ENCODE measurements around the gene PLEKHA4. TPM values are rescaled to one million over a fixed set of nuclear protein-coding genes. Genes with fewer than 3 reads are reported as not detected.

The PLEKHA4 gene
- total and polyA plus RNA-seq, 2 of the 13 experiments (the other 11 are each of a cell fraction or from before 2014, with no cell fraction given): 4.8 to 6.0 TPM

- TF ChIP-seq, protein P1, sequence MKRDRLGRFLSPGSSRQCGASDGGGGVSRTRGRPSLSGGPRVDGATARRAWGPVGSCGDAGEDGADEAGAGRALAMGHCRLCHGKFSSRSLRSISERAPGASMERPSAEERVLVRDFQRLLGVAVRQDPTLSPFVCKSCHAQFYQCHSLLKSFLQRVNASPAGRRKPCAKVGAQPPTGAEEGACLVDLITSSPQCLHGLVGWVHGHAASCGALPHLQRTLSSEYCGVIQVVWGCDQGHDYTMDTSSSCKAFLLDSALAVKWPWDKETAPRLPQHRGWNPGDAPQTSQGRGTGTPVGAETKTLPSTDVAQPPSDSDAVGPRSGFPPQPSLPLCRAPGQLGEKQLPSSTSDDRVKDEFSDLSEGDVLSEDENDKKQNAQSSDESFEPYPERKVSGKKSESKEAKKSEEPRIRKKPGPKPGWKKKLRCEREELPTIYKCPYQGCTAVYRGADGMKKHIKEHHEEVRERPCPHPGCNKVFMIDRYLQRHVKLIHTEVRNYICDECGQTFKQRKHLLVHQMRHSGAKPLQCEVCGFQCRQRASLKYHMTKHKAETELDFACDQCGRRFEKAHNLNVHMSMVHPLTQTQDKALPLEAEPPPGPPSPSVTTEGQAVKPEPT (CRISPR knock-in tag; IDR thresholded peaks at IDR 0.05; ENCODE audit: low read depth): no peak
- TF ChIP-seq KLF9 (CRISPR knock-in tag; IDR thresholded peaks at IDR 0.05; ENCODE audit: low read depth): peak; percentile 90; the same call in 1 of the 2 replicates
Observed at GRCh38 chr19:48872884-48873475, 4.6 kb upstream of the PLEKHA4 start (continued).

- ChIA-PET POLR2A (interaction anchor here (0.7 to 6.9 kb wide), 30 partner anchors 9 to 159 kb away, joined by 3 to 88 read pairs (median 4); partner anchors contain the start of genes DHDH, FTL, GYS1 and NUCB1), CTCF (ENCODE audit: low intra/inter-chr PET ratio, low total read pairs) (no interaction called here)
- H2AFZ ChIP-seq (ENCODE audit: low read length): no peak within 1 kb of the TSS
- H3K36me3 ChIP-seq (replicated peaks in 1 of 2; ENCODE audit: control insufficient read depth in 1 of 2, insufficient read depth in 2 of 2, low read length in 2 of 2): peaks cover 9 to 32% of the 10 kb centered on the region in 2 experiments
- in situ Hi-C loops (cut with HindIII; ENCODE audit: extremely low pct_ligation_motif_present, low pct_unique_long_range_greater_than_20kb) (loop anchor here (5.0 kb wide), 1 partner anchor 90 kb away; no protein-coding TSS in a partner anchor), intact Hi-C loops (cut with micrococcal nuclease; ENCODE audit: unreplicated experiment) (loop anchor here (10.0 kb wide), 1 partner anchor 92 kb away; the partner anchor contains the start of gene FTL)
- no peaks in the 10 kb centered on the region for H3K9me3 ChIP-seq (ENCODE audit: low read length)
- TSS peak; percentile 75 for BruUV-seq (replicated peaks)
- H3K9ac ChIP-seq (ENCODE audit: insufficient read depth, low read depth, low read length): peak within 1 kb of the TSS; percentile 100
- H3K27me3 ChIP-seq (ENCODE audit: control insufficient read depth in 1 of 2, insufficient read depth in 2 of 2, low read length in 2 of 2): no peaks in the 10 kb centered on the region; a peak in 1 of 5 replicates
- H3K4me1 ChIP-seq (ENCODE audit: insufficient read depth, low read length): peaks cover 50% of the 10 kb centered on the region
- H3K4me3 ChIP-seq (replicated peaks in 1 of 3; ENCODE audit: insufficient read depth in 1 of 3, low read depth in 2 of 3, low read length in 3 of 3): peak within 1 kb of the TSS; percentile 93 to 97 (median 94)
- peaks cover 34% of the 10 kb centered on the region for H3K79me2 ChIP-seq (ENCODE audit: insufficient read depth, low read length)
- DNase-seq (ENCODE audit: low spot score) (peak; percentile 95), ATAC-seq (peak; percentile 50), FAIRE-seq (peak; percentile 100)
- H3K27ac ChIP-seq (ENCODE audit: extremely low read length, insufficient read depth, low read length): peak within 1 kb of the TSS; percentile 99
- H4K20me1 ChIP-seq (ENCODE audit: insufficient read depth, low read length): peaks cover 32% of the 10 kb centered on the region
- H3K4me2 ChIP-seq (ENCODE audit: low read depth, low read length): peak within 1 kb of the TSS; percentile 97
- WGBS (ENCODE audit: low lambda C conversion rate): 0% methylated on average over 18 of the region's 53 CpGs
- TF ChIP-seq TP53 (CRISPR knock-in tag; conservative IDR thresholded peaks at IDR 0.05) (no peak), CCDC6 (CRISPR knock-in tag; IDR thresholded peaks at IDR 0.05) (no peak; the same call in 1 of the 2 replicates), PTBP1 (IDR thresholded peaks at IDR 0.05; ENCODE audit: low read depth, low read length, poor library complexity, severe bottlenecking) (no peak), CREB1 (IDR thresholded peaks at IDR 0.05) (peak; percentile 100), CREB1 (CRISPR knock-in tag; IDR thresholded peaks at IDR 0.05) (peak; percentile 96), TCF7L2 (IDR thresholded peaks at IDR 0.05; ENCODE audit: low read depth, low read length) (no peak), ZNF614 (CRISPR knock-in tag; IDR thresholded peaks at IDR 0.05; ENCODE audit: borderline replicate concordance) (peak; percentile 79; the same call in 1 of the 2 replicates), CBX1 (IDR thresholded peaks at IDR 0.05; ENCODE audit: low read depth) (no peak), ZFAT (CRISPR knock-in tag; conservative IDR thresholded peaks at IDR 0.05) (no peak), KDM3A (CRISPR knock-in tag; IDR thresholded peaks at IDR 0.05; ENCODE audit: low read depth) (peak; percentile 57; the same call in 1 of the 2 replicates)
- TF ChIP-seq, protein P2, sequence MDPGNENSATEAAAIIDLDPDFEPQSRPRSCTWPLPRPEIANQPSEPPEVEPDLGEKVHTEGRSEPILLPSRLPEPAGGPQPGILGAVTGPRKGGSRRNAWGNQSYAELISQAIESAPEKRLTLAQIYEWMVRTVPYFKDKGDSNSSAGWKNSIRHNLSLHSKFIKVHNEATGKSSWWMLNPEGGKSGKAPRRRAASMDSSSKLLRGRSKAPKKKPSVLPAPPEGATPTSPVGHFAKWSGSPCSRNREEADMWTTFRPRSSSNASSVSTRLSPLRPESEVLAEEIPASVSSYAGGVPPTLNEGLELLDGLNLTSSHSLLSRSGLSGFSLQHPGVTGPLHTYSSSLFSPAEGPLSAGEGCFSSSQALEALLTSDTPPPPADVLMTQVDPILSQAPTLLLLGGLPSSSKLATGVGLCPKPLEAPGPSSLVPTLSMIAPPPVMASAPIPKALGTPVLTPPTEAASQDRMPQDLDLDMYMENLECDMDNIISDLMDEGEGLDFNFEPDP (CRISPR knock-in tag; conservative IDR thresholded peaks at IDR 0.05): no peak
- TF ChIP-seq, protein P3, sequence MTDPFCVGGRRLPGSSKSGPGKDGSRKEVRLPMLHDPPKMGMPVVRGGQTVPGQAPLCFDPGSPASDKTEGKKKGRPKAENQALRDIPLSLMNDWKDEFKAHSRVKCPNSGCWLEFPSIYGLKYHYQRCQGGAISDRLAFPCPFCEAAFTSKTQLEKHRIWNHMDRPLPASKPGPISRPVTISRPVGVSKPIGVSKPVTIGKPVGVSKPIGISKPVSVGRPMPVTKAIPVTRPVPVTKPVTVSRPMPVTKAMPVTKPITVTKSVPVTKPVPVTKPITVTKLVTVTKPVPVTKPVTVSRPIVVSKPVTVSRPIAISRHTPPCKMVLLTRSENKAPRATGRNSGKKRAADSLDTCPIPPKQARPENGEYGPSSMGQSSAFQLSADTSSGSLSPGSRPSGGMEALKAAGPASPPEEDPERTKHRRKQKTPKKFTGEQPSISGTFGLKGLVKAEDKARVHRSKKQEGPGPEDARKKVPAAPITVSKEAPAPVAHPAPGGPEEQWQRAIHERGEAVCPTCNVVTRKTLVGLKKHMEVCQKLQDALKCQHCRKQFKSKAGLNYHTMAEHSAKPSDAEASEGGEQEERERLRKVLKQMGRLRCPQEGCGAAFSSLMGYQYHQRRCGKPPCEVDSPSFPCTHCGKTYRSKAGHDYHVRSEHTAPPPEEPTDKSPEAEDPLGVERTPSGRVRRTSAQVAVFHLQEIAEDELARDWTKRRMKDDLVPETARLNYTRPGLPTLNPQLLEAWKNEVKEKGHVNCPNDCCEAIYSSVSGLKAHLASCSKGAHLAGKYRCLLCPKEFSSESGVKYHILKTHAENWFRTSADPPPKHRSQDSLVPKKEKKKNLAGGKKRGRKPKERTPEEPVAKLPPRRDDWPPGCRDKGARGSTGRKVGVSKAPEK (CRISPR knock-in tag; IDR thresholded peaks at IDR 0.05; ENCODE audit: borderline replicate concordance): no peak
Observed at GRCh38 chr19:48872182-48872883, 3.9 kb upstream of the PLEKHA4 start, which contains the start of gene PPP1R15A. PPP1R15A (plus strand) TSS chr19:48872421; CDS start chr19:48873234, 813 bp downstream.
